ENCODE results near the gene DLG2.

The DLG2 gene

GRCh38 chr11:84794663-84795443, 832.3 kb downstream of the DLG2 start:
- no peaks in the 10 kb centered on the region for H3K27me3 ChIP-seq (ENCODE audit: insufficient read depth, low read length)
- no peak overlapping the region for H2AFZ ChIP-seq (ENCODE audit: low read length)
- no peaks in the 10 kb centered on the region for H3K4me1 ChIP-seq (ENCODE audit: insufficient read depth, low read length, severe bottlenecking)
- no peak overlapping the region for H3K4me3 ChIP-seq (ENCODE audit: low read depth, low read length, poor library complexity, severe bottlenecking)
- H3K4me2 ChIP-seq (ENCODE audit: low read length), result no peak overlapping the region
- no peak overlapping the region for H3K27ac ChIP-seq (ENCODE audit: low read depth, low read length, poor library complexity, severe bottlenecking)
- H3K79me2 ChIP-seq (ENCODE audit: insufficient read depth, low read length), result no peaks in the 10 kb centered on the region
- no peak for TF ChIP-seq EZH2 (IDR thresholded peaks at IDR 0.05; ENCODE audit: borderline replicate concordance, low read length)
- no peak for TF ChIP-seq CTCF (IDR thresholded peaks at IDR 0.05; ENCODE audit: low read length)
- H4K20me1 ChIP-seq (ENCODE audit: insufficient read depth, low read length), result no peaks in the 10 kb centered on the region
- no peak overlapping the region for H3K9ac ChIP-seq (ENCODE audit: low read length)
- no peaks in the 10 kb centered on the region for H3K36me3 ChIP-seq (ENCODE audit: insufficient read depth, low read length)
- H3K9me3 ChIP-seq (ENCODE audit: low read length), result no peaks in the 10 kb centered on the region
- no peaks in the 10 kb centered on the region for H3K9me2 ChIP-seq (ENCODE audit: low read depth, low read length)
- no peaks in the 10 kb centered on the region for H3F3A ChIP-seq (ENCODE audit: insufficient read depth, low read length)

GRCh38 chr11:84793318-84793717, 833.8 kb downstream of the DLG2 start:
- TF ChIP-seq CTCF (IDR thresholded peaks at IDR 0.05; ENCODE audit: low read length) (no peak), EZH2 (IDR thresholded peaks at IDR 0.05; ENCODE audit: borderline replicate concordance, low read length) (no peak)
- Histone ChIP-seq H3K9me2 (ENCODE audit: low read depth, low read length) (no peaks in the 10 kb centered on the region), H3K79me2 (ENCODE audit: insufficient read depth, low read length) (no peaks in the 10 kb centered on the region), H2AFZ (ENCODE audit: low read length) (no peak overlapping the region), H4K20me1 (ENCODE audit: insufficient read depth, low read length) (no peaks in the 10 kb centered on the region), H3K4me2 (ENCODE audit: low read length) (no peak overlapping the region), H3K27me3 (ENCODE audit: insufficient read depth, low read length) (no peaks in the 10 kb centered on the region), H3K4me3 (ENCODE audit: low read depth, low read length, poor library complexity, severe bottlenecking) (no peak overlapping the region), H3F3A (ENCODE audit: insufficient read depth, low read length) (no peaks in the 10 kb centered on the region), H3K4me1 (ENCODE audit: insufficient read depth, low read length, severe bottlenecking) (no peaks in the 10 kb centered on the region), H3K27ac (ENCODE audit: low read depth, low read length, poor library complexity, severe bottlenecking) (no peak overlapping the region), H3K36me3 (ENCODE audit: insufficient read depth, low read length) (no peaks in the 10 kb centered on the region), H3K9ac (ENCODE audit: low read length) (no peak overlapping the region), H3K9me3 (ENCODE audit: low read length) (no peaks in the 10 kb centered on the region)

GRCh38 chr11:84790849-84791427, 836.2 kb downstream of the DLG2 start:
- H3K36me3 ChIP-seq (ENCODE audit: insufficient read depth, low read length), result no peaks in the 10 kb centered on the region
- H4K20me1 ChIP-seq (ENCODE audit: insufficient read depth, low read length), result no peaks in the 10 kb centered on the region
- TF ChIP-seq CTCF (IDR thresholded peaks at IDR 0.05; ENCODE audit: low read length), result no peak
- no peak for TF ChIP-seq EZH2 (IDR thresholded peaks at IDR 0.05; ENCODE audit: borderline replicate concordance, low read length)
- no peak overlapping the region for H3K4me3 ChIP-seq (ENCODE audit: low read depth, low read length, poor library complexity, severe bottlenecking)
- H3K9ac ChIP-seq (ENCODE audit: low read length), result no peak overlapping the region
- no peak overlapping the region for H2AFZ ChIP-seq (ENCODE audit: low read length)
- H3K9me3 ChIP-seq (ENCODE audit: low read length), result no peaks in the 10 kb centered on the region
- H3K27ac ChIP-seq (ENCODE audit: low read depth, low read length, poor library complexity, severe bottlenecking), result no peak overlapping the region
- H3K4me1 ChIP-seq (ENCODE audit: insufficient read depth, low read length, severe bottlenecking), result no peaks in the 10 kb centered on the region
- no peak overlapping the region for H3K4me2 ChIP-seq (ENCODE audit: low read length)
- no peaks in the 10 kb centered on the region for H3K27me3 ChIP-seq (ENCODE audit: insufficient read depth, low read length)
- H3K79me2 ChIP-seq (ENCODE audit: insufficient read depth, low read length), result no peaks in the 10 kb centered on the region
- H3K9me2 ChIP-seq (ENCODE audit: low read depth, low read length), result no peaks in the 10 kb centered on the region
- H3F3A ChIP-seq (ENCODE audit: insufficient read depth, low read length), result no peaks in the 10 kb centered on the region

All from OCI-LY1 (cell line).